HG03521 (cell line): Measurements from ENCODE around the gene CDH4.

Experiments
- ATAC-seq: cut with Tn5 transposase; IDR thresholded peaks from one replicate; pipeline ENCODE4 v1.9.1; 2021; ENCODE audit warnings: mild to moderate bottlenecking, moderate library complexity; ENCODE audit not compliant: unreplicated experiment

CDH4 gene

GRCh38 chr20:61878478-61879302, 626.6 kb downstream of the CDH4 start:
- no peak for ATAC-seq

- no peak for ATAC-seq
Observed at GRCh38 chr20:61879303-61879620, 627.2 kb downstream of the CDH4 start.

DNA sequence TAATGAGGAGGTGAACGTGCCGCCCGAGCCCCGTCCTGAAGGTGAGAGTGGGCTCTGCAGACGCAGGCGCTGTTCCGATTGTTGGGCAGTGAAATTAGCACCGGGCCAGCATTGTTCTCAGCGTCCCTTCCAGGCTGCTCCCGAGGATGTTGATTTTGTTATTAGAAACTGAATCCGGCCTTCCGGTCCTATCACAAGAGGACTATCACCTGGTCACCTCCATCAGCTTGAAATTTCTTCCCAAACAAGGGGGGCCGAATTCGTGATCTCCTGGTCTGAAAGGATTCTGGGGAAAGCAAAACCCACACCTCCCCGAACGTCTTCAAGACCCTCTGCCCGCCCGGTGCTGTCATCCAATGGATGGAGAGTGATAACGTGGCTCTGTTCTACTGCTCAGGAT, 627.6 kb downstream of the CDH4 start:
- no peak for ATAC-seq

DNA sequence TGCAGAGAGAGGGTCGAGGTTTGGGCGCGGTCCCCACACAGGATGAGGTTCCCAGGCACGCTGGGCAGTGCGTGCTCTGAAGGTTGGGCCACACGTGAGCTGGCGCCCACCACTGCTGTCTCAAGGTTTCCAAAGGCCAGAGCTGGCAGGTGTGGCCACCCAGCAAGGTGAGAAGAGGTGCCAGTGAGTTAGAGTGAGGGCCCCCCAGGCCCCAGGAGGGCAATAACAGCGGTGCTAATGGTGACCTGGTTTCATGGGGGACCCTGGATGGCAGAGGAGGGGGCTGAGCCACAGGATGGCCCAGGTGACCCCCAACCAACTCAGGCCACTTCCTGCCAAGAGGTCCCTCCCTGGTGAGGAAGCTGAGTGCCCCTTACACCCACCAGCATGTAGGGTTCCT, 628.6 kb downstream of the CDH4 start:
- no peak for ATAC-seq

GRCh38 chr20:61881416-61881815, 629.4 kb downstream of the CDH4 start:
- no peak for ATAC-seq

GRCh38 chr20:61881861-61882260, 629.8 kb downstream of the CDH4 start:
- no peak for ATAC-seq

- ATAC-seq = no peak
Observed at GRCh38 chr20:61882716-61883615, 630.9 kb downstream of the CDH4 start.

DNA sequence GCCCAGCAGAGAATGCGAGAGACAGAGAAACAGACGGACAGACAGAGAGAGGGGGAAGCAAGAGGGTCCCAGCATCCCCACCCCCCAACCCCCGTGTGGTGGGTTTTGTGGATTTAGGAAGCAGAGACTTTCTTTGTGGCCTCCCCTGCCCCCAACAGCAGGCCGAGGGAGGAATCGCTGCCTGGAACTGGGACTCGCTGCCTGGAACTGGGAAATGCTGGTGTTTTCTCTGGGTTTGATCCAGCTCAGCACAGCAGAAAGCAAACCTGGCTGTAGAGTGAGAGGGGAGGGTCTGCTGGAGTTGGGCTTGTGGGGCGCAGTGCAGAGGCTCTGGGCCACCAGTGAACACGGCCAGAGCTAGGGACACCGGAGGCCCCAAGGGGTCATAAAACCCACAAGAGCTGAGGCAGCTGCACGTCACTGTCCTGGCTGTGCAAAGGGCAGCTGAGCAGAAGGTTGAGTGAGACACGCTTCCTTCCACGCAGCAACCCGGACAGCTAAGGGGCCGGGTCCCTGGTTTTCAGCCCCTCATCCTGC, 631.9 kb downstream of the CDH4 start:
- ATAC-seq = no peak

DNA sequence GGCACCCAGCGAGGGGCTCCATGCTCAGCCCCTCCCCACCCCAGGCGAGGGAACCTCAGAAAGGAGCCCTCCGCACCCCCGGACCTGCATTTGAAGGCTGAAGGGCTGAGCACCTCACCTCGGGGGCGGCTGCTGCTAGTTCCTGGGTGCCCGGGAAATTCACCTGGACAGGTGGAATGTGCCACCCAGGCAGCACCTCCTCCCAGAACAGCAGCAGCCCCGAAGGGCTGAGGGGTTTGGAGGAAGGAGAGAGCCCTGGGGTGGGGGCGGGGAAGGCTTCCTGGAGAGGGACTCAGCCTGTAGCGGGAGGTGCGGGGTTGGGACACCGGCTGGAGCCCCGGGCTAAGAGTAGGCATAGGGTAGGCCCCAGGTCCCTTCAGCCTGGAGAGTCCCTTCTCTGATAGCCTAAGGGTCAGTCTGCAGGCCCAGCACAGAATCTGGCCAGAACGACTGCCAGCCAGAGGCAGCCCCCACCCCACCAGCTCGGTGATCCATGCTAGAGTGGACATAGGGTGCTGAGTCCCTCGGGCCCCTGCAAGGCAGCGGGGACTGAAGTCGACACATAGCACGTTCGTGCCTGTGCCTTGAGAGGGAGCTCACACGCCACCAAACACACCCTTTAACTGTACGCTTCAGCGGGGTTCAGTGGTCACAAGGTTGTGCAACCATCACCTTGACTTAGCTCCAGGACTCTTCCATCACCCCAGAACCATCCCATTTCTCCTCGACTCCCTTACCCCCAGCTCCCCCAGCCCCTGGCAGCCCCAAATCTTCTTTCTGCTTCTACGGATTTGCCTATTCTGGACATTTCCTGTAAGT, 632.7 kb downstream of the CDH4 start:
- no peak for ATAC-seq

DNA sequence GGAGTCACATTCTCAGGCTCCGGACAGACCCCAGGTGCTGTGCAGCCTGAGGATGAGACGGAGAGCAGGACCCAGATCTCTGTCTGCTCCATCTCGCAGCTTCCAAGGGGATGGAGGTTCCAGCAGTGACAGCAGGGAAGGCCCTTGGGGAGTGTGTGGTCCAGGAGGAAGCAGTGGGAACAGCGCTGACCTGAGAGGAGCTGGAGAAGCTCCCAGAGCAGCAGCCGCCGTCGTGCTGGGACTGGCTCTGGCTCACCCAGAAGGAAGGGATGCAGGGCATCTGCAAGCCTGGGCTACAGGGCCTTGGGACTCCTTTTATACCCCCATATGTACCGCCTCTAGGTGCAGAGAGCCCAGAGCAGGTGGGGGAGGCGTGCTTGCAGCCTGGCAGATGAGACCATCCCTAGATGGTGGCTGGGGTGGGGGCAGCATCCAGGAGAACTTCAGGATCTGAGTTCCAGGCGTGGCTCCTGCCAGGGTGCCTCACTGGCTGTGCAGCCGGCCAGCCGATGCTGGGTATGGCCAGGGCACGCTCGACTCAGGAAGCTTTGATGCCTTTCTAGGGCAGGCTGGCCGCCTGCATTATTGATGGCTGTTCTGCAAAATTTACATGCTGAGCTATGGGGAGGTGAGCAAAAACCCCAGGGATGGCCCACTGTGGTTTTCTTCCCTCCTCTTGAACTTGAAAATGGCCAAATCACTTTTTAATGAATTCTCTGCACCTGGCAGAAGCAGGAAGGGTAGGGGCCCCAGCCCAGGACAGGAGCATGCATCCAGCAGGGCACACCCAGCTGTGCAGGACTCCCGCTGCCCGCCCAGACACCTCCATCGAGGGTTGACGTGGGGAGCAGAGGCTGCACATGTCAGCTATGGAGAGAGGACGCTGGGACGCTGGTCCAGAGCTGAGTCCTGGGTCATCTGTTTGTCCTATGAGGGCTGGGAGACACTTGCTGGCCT, 634.0 kb downstream of the CDH4 start:
- ATAC-seq = no peak

DNA sequence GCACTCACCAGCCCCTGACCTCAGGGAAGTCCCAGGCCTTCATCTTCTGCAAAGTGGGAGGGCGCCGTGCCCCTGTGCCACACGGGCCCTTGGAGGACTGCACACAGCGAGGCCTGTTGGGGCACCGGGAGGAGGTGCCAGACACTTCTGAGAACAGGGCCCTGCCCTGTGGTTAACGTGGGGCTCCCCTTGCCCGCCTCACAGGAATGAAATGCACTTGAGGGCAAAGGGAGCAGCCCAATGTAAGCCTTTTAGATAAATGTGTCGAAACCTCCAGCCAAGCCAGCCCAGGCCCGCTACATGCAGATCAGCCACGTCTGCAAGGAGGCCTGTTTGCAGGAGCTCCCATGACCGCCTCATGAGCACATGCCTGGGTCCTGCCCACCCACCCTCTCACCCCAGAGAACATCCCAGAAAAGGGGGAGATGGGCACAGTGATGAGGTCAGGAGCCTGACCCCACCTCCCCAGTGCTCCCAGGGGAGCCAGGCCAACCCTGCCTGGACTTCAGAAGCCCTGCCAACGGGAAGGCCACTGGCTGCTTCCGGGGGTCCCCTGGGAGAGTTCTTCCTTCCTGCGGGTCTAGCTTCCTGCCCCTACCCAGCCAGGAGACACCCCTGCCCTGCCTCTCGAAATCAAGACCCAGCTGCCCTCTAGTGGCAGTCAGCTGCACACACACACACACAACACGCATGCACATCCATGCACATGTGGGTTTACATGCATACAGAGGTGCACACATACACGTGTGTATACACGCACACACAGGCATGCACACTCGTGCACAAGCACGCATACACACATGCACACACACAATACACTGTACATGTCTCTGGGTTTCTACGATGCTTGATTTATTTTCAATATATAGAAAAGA, 634.9 kb downstream of the CDH4 start:
- no peak for ATAC-seq

GRCh38 chr20:61887596-61888093, 635.6 kb downstream of the CDH4 start:
- no peak for ATAC-seq

GRCh38 chr20:61888101-61888865, 636.2 kb downstream of the CDH4 start:
- no peak for ATAC-seq

GRCh38 chr20:61889659-61890058, 637.6 kb downstream of the CDH4 start:
- ATAC-seq = no peak

DNA sequence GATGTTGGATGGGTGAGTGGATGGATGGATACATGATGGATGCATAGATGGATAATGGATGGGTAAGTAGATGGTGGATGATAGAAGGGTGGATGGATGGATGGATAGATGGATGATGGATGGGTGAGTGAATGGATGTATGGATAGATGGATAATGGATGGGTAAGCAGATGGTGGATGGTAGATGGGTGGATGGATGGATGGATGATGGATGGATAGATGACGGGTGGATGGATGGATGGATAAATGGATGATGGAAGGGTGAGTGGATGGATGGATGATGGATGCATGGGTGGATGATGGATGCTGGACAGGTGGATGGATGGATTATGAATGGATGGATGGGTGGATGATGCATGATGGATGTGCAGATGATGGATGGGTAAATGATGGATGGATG, 638.1 kb downstream of the CDH4 start:
- no peak for ATAC-seq

GRCh38 chr20:61891476-61891875, 639.4 kb downstream of the CDH4 start:
- no peak for ATAC-seq

- ATAC-seq = no peak
Observed at GRCh38 chr20:61891916-61892649, 640.0 kb downstream of the CDH4 start.
